Large intestine (tissue), 3 donors: ENCODE results near the gene ACOX1. TPM values are rescaled to one million over a fixed set of nuclear protein-coding genes. Genes with fewer than 3 reads are reported as not detected.
A peak's percentile ranks its signal among the peaks of the same experiment; 100 is the strongest.

Experiments used
- DNase-seq, 2 donors: peaks; one replicate each; pipeline versions ENCODE4 v3.0.0 to v3.0.0-alpha.2; 2013
- H3K27ac ChIP-seq: one replicate; pipeline ENCODE4 v1.5.1; 2013; ENCODE audit warnings: low read length
- H3K27me3 ChIP-seq: 2 replicates; pipeline ENCODE4 v1.6.1; 2013; ENCODE audit warnings: low read length; ENCODE audit not compliant: control insufficient read depth, insufficient read depth
- H3K36me3 ChIP-seq: 2 replicates; pipeline ENCODE4 v1.6.1; 2013; ENCODE audit warnings: low read length; ENCODE audit not compliant: control insufficient read depth, insufficient read depth
- H3K4me1 ChIP-seq: one replicate; pipeline ENCODE4 v1.6.1; 2013; ENCODE audit warnings: low read length; ENCODE audit not compliant: control insufficient read depth, insufficient read depth
- H3K4me3 ChIP-seq: one replicate; pipeline ENCODE4 v1.5.1; 2013; ENCODE audit warnings: low read length
- H3K9me3 ChIP-seq: one replicate; pipeline ENCODE4 v1.6.1; 2013; ENCODE audit warnings: mild to moderate bottlenecking, low read depth, low read length, moderate library complexity; ENCODE audit not compliant: control insufficient read depth
- WGBS: methylation state at CpG from one replicate; pipeline ENCODE4 v1.1.5; 2013; ENCODE audit warnings: low lambda C conversion rate; ENCODE audit not compliant: insufficient coverage; 5-methylcytosine and 5-hydroxymethylcytosine counted together
- polyA plus RNA-seq: library from polyadenylated mRNA; unstranded; fragments of 120-200 nt; gene quantifications from one replicate; pipeline ENCODE4 v1.2.1, GENCODE V29; 2013

The ACOX1 gene
- polyA plus RNA-seq, 1 donor, result 64.6 TPM

GRCh38 chr17:75909051-75909811 lies 69.7 kb downstream of the ACOX1 start:
- Histone ChIP-seq H3K36me3 (peaks cover 40% of the 10 kb centered on the region), H3K27ac (no peak overlapping the region), H3K4me1 (no peaks in the 10 kb centered on the region), H3K4me3 (no peak overlapping the region), H3K9me3 (peaks cover 5% of the 10 kb centered on the region), H3K27me3 (no peaks in the 10 kb centered on the region)
- 83% methylated on average over 2 of the region's 14 CpGs for WGBS
- no peak for DNase-seq

DNA sequence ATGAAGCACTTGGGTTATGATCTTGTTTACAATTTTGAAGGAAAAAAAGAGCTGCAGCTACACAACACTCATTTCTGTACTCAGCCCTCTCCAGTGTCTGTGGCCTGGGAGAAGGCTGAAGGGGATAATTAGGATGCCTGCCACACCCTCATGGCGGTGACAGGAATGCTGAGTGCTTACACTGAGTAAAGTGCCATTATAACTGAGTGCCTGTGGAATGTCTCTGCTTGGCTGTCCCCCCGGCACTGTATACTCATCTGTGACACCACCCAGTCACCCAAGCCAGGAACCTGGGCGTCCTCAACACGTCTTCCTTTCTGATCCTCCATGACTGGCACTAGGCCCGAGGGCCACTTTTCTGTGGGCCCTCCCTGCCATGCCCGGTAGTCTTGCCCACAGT lies 70.8 kb downstream of the ACOX1 start:
- Histone ChIP-seq H3K9me3 (no peaks in the 10 kb centered on the region), H3K4me3 (no peak overlapping the region), H3K27ac (no peak overlapping the region), H3K4me1 (no peaks in the 10 kb centered on the region), H3K27me3 (no peaks in the 10 kb centered on the region), H3K36me3 (peaks cover 31% of the 10 kb centered on the region)
- WGBS, result 20% methylated on average over 1 of the region's 6 CpGs
- DNase-seq, result no peak

DNA sequence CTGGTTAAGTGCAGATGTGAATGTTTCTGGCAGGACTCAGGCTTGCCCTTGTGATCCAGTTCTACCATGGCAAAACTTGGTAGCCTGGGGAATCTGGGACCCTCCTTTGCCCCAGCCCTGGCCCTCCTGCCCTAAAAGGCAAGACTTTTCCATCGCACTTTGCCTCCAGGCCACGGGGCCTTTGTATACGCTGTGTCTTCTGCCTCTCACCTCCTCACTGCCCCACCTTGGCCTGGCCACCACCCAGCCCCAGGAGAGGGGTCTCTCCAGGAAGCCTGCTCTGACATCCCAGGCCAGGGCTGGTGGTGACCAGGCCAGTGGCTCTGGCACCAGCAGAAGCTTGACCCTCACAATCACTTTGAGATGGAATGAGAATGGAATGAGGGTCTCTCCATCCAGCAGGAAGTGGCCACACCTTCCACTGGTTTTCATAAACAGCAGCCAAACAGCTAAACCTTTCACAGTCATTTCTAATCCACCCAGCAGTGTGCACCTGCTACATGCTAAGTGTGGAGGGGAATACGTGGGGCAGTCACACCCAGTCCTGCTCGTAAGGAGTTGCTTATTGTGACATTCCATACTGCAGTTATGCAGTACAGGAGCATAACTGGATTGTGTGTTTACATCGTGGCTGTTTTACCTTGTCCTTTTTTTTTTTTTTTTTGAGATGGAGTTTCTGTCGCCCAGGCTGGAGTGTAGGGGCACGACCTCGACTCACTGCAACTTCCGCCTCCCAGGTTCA lies 72.7 kb downstream of the ACOX1 start:
- Histone ChIP-seq H3K36me3 (peaks cover 32% of the 10 kb centered on the region), H3K27ac (no peak overlapping the region), H3K9me3 (no peaks in the 10 kb centered on the region), H3K4me3 (no peak overlapping the region), H3K27me3 (no peaks in the 10 kb centered on the region), H3K4me1 (no peaks in the 10 kb centered on the region)
- DNase-seq, result peak in 1 of 2 donors; percentile 39
- no CpG with 5 or more reads among the region's 10 CpGs for WGBS

DNA sequence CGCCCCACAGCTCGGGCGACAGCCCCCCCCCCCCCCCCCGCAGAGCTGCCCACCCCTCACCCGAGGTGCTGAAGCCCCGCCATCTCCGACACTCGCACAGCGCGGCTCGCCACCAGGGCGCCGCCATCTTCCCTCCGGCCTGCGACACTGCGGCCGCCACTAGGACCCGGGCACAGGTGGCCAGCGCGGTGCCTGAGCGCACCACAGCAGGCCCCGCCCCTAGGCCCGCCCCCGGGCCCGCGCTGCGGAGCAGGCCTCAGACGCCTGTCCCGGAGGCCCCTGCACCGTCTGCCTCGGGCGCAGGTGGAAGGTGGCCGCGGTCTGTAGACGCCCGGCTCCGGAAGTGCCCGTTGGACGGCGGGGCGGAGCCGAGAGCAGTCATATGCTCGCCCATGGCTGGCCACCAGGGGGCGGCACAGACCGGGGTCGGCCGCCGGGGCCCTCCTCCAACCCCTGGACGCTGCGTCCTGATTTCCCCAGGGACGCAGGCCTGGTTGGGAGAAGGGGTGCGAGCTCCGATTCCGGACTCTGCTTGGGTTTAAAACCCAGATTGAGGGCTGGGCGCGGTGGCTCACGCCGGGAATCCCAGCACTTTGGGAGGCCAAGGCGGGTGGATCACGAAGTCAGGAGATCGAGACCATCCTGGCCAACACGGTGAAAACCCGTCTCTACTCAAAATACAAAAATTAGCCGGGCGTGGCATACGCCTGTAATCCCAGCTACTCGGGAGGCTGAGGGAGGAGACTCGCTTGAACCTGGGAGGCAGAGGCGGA lies 74.0 kb downstream of the ACOX1 start, which contains the start of gene MRPL38:
MRPL38 (minus strand) TSS at position 136 of the 773 bp plus-strand sequence; CDS start at position 127, 9 bp downstream.
- H3K27me3 ChIP-seq, result no peaks in the 10 kb centered on the region
- H3K4me1 ChIP-seq, result no peaks in the 10 kb centered on the region
- peaks cover 33% of the 10 kb centered on the region for H3K36me3 ChIP-seq
- peak; percentile 97 to 98 for DNase-seq
- WGBS, result no CpG with 5 or more reads among the region's 69 CpGs
- peak within 1 kb of the TSS; percentile 82 for H3K27ac ChIP-seq
- H3K4me3 ChIP-seq, result peak within 1 kb of the TSS; percentile 96
- no peaks in the 10 kb centered on the region for H3K9me3 ChIP-seq

GRCh38 chr17:75902406-75902805 lies 76.6 kb downstream of the ACOX1 start:
- Histone ChIP-seq H3K9me3 (no peaks in the 10 kb centered on the region), H3K4me1 (no peaks in the 10 kb centered on the region), H3K4me3 (no peak overlapping the region), H3K36me3 (peaks cover 46% of the 10 kb centered on the region), H3K27me3 (no peaks in the 10 kb centered on the region), H3K27ac (no peak overlapping the region)
- DNase-seq, result no peak
- WGBS, result no CpG with 5 or more reads among the region's 6 CpGs

- Histone ChIP-seq H3K4me3 (no peak overlapping the region), H3K36me3 (peaks cover 46% of the 10 kb centered on the region), H3K27ac (no peak overlapping the region), H3K4me1 (peaks cover 5% of the 10 kb centered on the region), H3K9me3 (no peaks in the 10 kb centered on the region), H3K27me3 (no peaks in the 10 kb centered on the region)
- DNase-seq, result no peak
- no CpG with 5 or more reads among the region's 18 CpGs for WGBS
Observed at GRCh38 chr17:75901727-75902126, 77.2 kb downstream of the ACOX1 start.

DNA sequence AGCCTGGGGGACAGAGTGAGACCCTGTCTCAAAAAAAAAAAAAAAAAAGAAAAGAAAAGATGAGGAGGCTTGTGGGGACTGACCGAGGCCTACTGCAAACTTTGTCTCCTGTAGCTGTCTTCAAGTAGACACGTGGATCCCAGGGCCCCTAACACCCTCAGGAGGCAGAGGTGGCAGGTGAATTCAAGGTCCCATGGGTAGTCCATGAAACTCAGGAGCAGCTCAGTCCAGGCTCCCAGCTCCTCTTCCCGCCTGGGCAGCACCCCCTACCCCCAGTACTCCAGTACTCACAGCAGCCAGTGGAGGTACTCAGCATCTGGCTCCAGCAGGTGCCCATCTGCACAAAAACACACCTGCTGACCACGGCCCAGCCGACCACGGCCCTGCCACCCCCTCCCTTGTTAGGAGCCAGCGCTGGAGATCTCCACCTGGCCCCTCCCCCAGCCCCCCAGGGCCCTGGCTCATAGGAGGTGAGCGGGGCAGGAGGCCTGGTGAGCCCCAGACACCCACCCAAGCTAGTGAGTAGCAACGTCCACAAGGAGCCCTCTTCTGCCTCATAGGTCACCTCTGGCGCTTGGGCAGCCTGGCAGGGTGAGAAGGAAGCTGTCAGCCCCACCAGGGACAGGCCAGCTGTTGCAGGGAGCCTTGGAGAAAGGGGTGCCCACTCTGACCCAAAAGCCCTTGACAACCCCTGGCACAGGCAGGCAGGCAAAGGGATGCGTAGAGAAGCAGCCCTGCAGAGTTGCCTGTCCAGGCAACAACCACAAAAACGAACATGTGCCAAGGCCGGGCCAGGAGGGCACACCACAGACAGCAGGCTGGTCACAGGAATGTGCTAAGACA lies 78.1 kb downstream of the ACOX1 start:
- Histone ChIP-seq H3K27ac (no peak overlapping the region), H3K36me3 (peaks cover 46% of the 10 kb centered on the region), H3K9me3 (no peaks in the 10 kb centered on the region), H3K27me3 (no peaks in the 10 kb centered on the region), H3K4me3 (no peak overlapping the region), H3K4me1 (peaks cover 5% of the 10 kb centered on the region)
- no CpG with 5 or more reads among the region's 13 CpGs for WGBS
- DNase-seq, result no peak

DNA sequence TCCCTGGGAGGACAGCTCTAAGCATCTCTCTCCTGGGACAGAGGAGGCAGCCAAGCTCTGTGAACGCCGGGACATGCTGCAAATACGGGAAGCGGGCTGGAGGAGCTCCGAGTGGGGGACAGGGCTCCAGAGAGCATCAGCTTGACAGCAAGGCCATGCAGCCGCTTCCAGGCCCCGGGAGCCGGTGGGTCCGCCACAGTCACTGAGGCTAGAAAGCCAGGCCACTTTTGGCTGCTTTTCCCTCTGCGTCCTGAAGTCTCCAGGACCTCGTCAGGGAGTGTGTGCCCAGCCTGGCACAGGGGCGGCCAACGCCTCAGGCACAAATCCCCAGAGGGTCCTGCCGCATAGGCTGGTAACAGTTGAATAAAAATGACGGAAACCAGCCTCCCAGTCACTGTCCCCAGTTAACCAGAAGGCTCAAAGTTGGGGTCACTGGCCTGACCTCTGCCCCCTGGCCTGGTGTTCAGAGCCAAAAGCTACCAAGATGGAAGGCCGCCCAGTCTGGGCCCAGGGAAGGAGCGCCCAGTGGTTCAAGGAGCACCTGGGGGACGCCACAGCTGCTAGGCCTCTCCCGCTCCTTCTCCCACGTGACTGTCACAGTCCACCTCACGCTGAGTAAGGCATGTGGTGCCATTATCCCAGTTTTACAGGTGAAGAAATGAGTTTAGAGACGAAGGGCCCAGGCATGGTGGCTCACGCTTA lies 79.0 kb downstream of the ACOX1 start:
- no peak for DNase-seq
- no peak overlapping the region for H3K4me3 ChIP-seq
- H3K27me3 ChIP-seq, result no peaks in the 10 kb centered on the region
- no peak overlapping the region for H3K27ac ChIP-seq
- peaks cover 46% of the 10 kb centered on the region for H3K36me3 ChIP-seq
- H3K4me1 ChIP-seq, result peaks cover 14% of the 10 kb centered on the region
- no CpG with 5 or more reads among the region's 23 CpGs for WGBS
- no peaks in the 10 kb centered on the region for H3K9me3 ChIP-seq

- no peak overlapping the region for H3K27ac ChIP-seq
- H3K27me3 ChIP-seq, result no peaks in the 10 kb centered on the region
- WGBS, result no CpG with 5 or more reads among the region's 13 CpGs
- H3K4me1 ChIP-seq, result peaks cover 16% of the 10 kb centered on the region
- no peaks in the 10 kb centered on the region for H3K9me3 ChIP-seq
- DNase-seq, result no peak
- H3K4me3 ChIP-seq, result no peak overlapping the region
- H3K36me3 ChIP-seq, result peaks cover 46% of the 10 kb centered on the region
Observed at GRCh38 chr17:75899353-75899752, 79.6 kb downstream of the ACOX1 start.
